ENCODE results near the gene GID8. TPM values are rescaled to one million over a fixed set of nuclear protein-coding genes. Genes with fewer than 3 reads are reported as not detected.
A peak's percentile ranks its signal among the peaks of the same experiment; 100 is the strongest.

GID8 gene
- total RNA-seq, 1 donor from 2014 or later: 69.2 TPM

GRCh38 chr20:62924442-62925075 is 13.4 kb upstream of the GID8 start:
- DNase-seq (ENCODE audit: low read depth) (peak; percentile 91), FAIRE-seq (no peak)
- no peak for TF ChIP-seq CTCF (IDR thresholded peaks at IDR 0.05; ENCODE audit: insufficient read depth, low read length, severe bottlenecking)
- Histone ChIP-seq H3K27me3 (ENCODE audit: control insufficient read depth, insufficient read depth, low read length) (no peaks in the 10 kb centered on the region), H3K36me3 (ENCODE audit: control insufficient read depth, insufficient read depth, low read length) (peaks cover 1% of the 10 kb centered on the region), H3K4me3 (ENCODE audit: low read depth, low read length) (peak overlapping the region; percentile 75)

- TF ChIP-seq CTCF (IDR thresholded peaks at IDR 0.05; ENCODE audit: insufficient read depth, low read length, severe bottlenecking): no peak
- Histone ChIP-seq H3K4me3 (ENCODE audit: low read depth, low read length) (peak overlapping the region; percentile 75), H3K27me3 (ENCODE audit: control insufficient read depth, insufficient read depth, low read length) (no peaks in the 10 kb centered on the region), H3K36me3 (ENCODE audit: control insufficient read depth, insufficient read depth, low read length) (peaks cover under 1% of the 10 kb centered on the region)
- peak; percentile 18 for DNase-seq (ENCODE audit: low read depth)
- no peak for FAIRE-seq
These were observed 12.9 kb upstream of the GID8 start for GRCh38 chr20:62925076-62925419.

- no peak for FAIRE-seq
- no peak for DNase-seq (ENCODE audit: low read depth)
- Histone ChIP-seq H3K36me3 (ENCODE audit: control insufficient read depth, insufficient read depth, low read length) (no peaks in the 10 kb centered on the region), H3K27me3 (ENCODE audit: control insufficient read depth, insufficient read depth, low read length) (no peaks in the 10 kb centered on the region), H3K4me3 (ENCODE audit: low read depth, low read length) (peak overlapping the region; percentile 75)
- no peak for TF ChIP-seq CTCF (IDR thresholded peaks at IDR 0.05; ENCODE audit: insufficient read depth, low read length, severe bottlenecking)
These were observed 12.3 kb upstream of the GID8 start for GRCh38 chr20:62925420-62926228.

GRCh38 chr20:62926229-62927127 is 11.5 kb upstream of the GID8 start, which contains the start of gene DIDO1:
DIDO1 (minus strand) TSS chr20:62926505.
- DNase-seq (ENCODE audit: low read depth): peak; percentile 78

More at GRCh38 chr20:62926229-62927127, 11.5 kb upstream of the GID8 start, which contains the start of gene DIDO1:
- FAIRE-seq: no peak
- Histone ChIP-seq H3K27me3 (ENCODE audit: control insufficient read depth, insufficient read depth, low read length) (no peaks in the 10 kb centered on the region), H3K4me3 (ENCODE audit: low read depth, low read length) (peak within 1 kb of the TSS; percentile 75), H3K36me3 (ENCODE audit: control insufficient read depth, insufficient read depth, low read length) (no peaks in the 10 kb centered on the region)
- TF ChIP-seq CTCF (IDR thresholded peaks at IDR 0.05; ENCODE audit: insufficient read depth, low read length, severe bottlenecking): peak; percentile 74

Measured in bronchial epithelial cell (primary cell).